ENCODE results near the gene UGT2B17. TPM values are rescaled to one million over a fixed set of nuclear protein-coding genes. Genes with fewer than 3 reads are reported as not detected.
"Not testable (repeated sequence)": the region's sequence is repeated elsewhere in the genome, so short reads cannot be mapped to it uniquely, and the experiment has no call there.

The UGT2B17 gene
- polyA plus RNA-seq, 1 donor from 2014 or later: not detected

DNA sequence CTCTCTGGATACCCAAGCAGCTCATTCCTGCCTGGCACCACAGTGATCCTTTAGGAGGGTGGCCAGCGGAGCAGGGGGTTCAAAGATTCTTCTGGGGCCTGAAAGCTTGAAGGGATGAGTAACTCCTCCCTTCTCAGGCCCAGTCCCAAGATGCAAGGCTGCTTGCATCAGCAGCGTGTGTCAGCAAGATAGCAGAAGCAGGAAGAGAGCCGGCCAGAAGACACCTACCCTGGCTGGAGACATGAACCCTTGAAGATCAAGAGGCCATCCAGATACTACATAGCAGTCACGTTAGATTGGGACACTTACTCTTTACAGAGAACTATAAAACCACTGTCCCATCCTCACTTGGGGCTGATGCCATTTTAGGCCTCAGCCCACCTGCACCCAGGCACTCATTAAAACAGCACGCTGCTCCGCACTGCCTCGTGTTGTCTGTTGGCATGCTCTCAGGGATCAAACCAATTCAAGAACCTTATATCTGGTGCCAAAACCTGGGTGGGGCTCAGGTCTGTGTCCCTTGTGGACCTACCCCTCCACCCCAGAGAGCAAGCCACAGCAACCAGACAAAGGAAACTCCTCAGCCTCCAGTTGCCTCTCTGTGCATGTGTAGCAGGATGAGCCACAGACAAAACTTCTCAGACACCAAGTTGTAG, 6.5 kb downstream of the UGT2B17 start:
- H3K9ac ChIP-seq (ENCODE audit: low read length): no peak overlapping the region
- H3F3A ChIP-seq (ENCODE audit: insufficient read depth, low read length, poor library complexity, severe bottlenecking): no peaks in the 10 kb centered on the region
- H3K4me2 ChIP-seq (ENCODE audit: low read length): no peak overlapping the region
- no peaks in the 10 kb centered on the region for H3K9me2 ChIP-seq (ENCODE audit: insufficient read depth, low read length)
- TF ChIP-seq POLR2AphosphoS5 (IDR thresholded peaks at IDR 0.05) (no peak), TAF1 (IDR thresholded peaks at IDR 0.05; ENCODE audit: low read depth) (no peak), SMC3 (conservative IDR thresholded peaks at IDR 0.05; ENCODE audit: poor library complexity) (no peak), EZH2 (IDR thresholded peaks at IDR 0.05; ENCODE audit: borderline replicate concordance, insufficient read depth, low read length, poor library complexity, severe bottlenecking) (no peak), RAD21 (conservative IDR thresholded peaks at IDR 0.05) (no peak), MXI1 (conservative IDR thresholded peaks at IDR 0.05; ENCODE audit: poor library complexity, severe bottlenecking) (no peak), EP300 (conservative IDR thresholded peaks at IDR 0.05; ENCODE audit: poor library complexity, severe bottlenecking) (no peak)
- TF ChIP-seq, protein P1, sequence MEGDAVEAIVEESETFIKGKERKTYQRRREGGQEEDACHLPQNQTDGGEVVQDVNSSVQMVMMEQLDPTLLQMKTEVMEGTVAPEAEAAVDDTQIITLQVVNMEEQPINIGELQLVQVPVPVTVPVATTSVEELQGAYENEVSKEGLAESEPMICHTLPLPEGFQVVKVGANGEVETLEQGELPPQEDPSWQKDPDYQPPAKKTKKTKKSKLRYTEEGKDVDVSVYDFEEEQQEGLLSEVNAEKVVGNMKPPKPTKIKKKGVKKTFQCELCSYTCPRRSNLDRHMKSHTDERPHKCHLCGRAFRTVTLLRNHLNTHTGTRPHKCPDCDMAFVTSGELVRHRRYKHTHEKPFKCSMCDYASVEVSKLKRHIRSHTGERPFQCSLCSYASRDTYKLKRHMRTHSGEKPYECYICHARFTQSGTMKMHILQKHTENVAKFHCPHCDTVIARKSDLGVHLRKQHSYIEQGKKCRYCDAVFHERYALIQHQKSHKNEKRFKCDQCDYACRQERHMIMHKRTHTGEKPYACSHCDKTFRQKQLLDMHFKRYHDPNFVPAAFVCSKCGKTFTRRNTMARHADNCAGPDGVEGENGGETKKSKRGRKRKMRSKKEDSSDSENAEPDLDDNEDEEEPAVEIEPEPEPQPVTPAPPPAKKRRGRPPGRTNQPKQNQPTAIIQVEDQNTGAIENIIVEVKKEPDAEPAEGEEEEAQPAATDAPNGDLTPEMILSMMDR (IDR thresholded peaks at IDR 0.05; ENCODE audit: poor library complexity, severe bottlenecking): no peak
- TF ChIP-seq, protein P2, sequence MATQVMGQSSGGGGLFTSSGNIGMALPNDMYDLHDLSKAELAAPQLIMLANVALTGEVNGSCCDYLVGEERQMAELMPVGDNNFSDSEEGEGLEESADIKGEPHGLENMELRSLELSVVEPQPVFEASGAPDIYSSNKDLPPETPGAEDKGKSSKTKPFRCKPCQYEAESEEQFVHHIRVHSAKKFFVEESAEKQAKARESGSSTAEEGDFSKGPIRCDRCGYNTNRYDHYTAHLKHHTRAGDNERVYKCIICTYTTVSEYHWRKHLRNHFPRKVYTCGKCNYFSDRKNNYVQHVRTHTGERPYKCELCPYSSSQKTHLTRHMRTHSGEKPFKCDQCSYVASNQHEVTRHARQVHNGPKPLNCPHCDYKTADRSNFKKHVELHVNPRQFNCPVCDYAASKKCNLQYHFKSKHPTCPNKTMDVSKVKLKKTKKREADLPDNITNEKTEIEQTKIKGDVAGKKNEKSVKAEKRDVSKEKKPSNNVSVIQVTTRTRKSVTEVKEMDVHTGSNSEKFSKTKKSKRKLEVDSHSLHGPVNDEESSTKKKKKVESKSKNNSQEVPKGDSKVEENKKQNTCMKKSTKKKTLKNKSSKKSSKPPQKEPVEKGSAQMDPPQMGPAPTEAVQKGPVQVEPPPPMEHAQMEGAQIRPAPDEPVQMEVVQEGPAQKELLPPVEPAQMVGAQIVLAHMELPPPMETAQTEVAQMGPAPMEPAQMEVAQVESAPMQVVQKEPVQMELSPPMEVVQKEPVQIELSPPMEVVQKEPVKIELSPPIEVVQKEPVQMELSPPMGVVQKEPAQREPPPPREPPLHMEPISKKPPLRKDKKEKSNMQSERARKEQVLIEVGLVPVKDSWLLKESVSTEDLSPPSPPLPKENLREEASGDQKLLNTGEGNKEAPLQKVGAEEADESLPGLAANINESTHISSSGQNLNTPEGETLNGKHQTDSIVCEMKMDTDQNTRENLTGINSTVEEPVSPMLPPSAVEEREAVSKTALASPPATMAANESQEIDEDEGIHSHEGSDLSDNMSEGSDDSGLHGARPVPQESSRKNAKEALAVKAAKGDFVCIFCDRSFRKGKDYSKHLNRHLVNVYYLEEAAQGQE (IDR thresholded peaks at IDR 0.05; ENCODE audit: borderline replicate concordance): no peak
- H3K4me3 ChIP-seq (ENCODE audit: low read length): no peak overlapping the region
- no peaks in the 10 kb centered on the region for H3K79me2 ChIP-seq (replicated peaks; ENCODE audit: insufficient read depth, low read length)
- no peaks in the 10 kb centered on the region for H4K20me1 ChIP-seq (ENCODE audit: insufficient read depth)
- no peak overlapping the region for H3K27ac ChIP-seq (ENCODE audit: low read length)
- no peaks in the 10 kb centered on the region for H3K9me3 ChIP-seq (ENCODE audit: low read length)
- H3K36me3 ChIP-seq (ENCODE audit: insufficient read depth, low read length): no peaks in the 10 kb centered on the region
- H2AFZ ChIP-seq (ENCODE audit: low read depth, low read length): no peak overlapping the region
- H3K27me3 ChIP-seq (ENCODE audit: insufficient read depth, low read depth, low read length): no peaks in the 10 kb centered on the region

DNA sequence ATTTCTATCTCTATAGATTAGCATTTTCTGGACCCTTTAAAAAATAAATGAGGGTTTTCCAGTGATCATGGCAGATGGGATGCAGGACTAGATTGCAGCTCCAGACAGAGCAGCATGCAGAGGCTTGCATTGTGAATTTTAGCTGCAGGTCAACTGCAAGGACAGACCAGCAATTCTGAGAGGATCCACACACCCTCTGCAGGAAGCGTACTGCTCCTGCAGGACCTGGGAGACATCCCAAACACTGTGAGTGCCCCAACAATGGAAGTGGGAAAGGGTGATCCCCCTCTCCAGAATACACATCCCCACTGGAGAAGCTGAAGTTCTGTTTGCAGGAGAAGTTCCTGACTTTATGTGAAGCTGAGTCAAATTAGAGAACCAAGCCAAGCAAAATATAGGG, 7.1 kb downstream of the UGT2B17 start:
- not testable (repeated sequence) for H3K27me3 ChIP-seq (ENCODE audit: insufficient read depth, low read depth, low read length); H3K9me3 ChIP-seq (ENCODE audit: low read length); H3K36me3 ChIP-seq (ENCODE audit: insufficient read depth, low read length); H3K9me2 ChIP-seq (ENCODE audit: insufficient read depth, low read length); H3F3A ChIP-seq (ENCODE audit: insufficient read depth, low read length, poor library complexity, severe bottlenecking); H2AFZ ChIP-seq (ENCODE audit: low read depth, low read length); H3K79me2 ChIP-seq (replicated peaks; ENCODE audit: insufficient read depth, low read length); H3K4me3 ChIP-seq (ENCODE audit: low read length); H3K9ac ChIP-seq (ENCODE audit: low read length); H3K4me2 ChIP-seq (ENCODE audit: low read length); H3K27ac ChIP-seq (ENCODE audit: low read length); H4K20me1 ChIP-seq (ENCODE audit: insufficient read depth)

DNA sequence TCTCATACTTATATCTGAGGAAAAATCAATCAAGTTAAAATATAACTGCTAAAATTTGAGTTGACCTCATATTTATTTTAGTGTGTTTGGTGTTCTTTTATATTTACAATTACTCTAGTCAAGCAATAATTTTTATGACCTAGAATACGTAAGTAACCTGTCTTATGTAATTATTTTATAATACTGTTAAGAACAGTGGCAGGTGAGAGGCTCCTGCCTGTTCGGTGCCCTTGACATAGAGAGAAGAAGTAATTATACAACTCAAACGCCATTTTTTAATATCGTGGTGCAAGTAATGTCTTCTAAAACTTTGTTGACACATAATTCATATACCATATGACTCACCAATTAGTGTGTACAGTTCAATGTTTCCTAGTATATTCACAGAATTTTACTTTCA, 7.6 kb downstream of the UGT2B17 start:
- H4K20me1 ChIP-seq (ENCODE audit: insufficient read depth); H3K9ac ChIP-seq (ENCODE audit: low read length); H3K4me2 ChIP-seq (ENCODE audit: low read length); H3K27me3 ChIP-seq (ENCODE audit: insufficient read depth, low read depth, low read length); H3K4me3 ChIP-seq (ENCODE audit: low read length); H3K36me3 ChIP-seq (ENCODE audit: insufficient read depth, low read length); H3K27ac ChIP-seq (ENCODE audit: low read length); H3K9me2 ChIP-seq (ENCODE audit: insufficient read depth, low read length); H2AFZ ChIP-seq (ENCODE audit: low read depth, low read length); H3F3A ChIP-seq (ENCODE audit: insufficient read depth, low read length, poor library complexity, severe bottlenecking); H3K79me2 ChIP-seq (replicated peaks; ENCODE audit: insufficient read depth, low read length); H3K9me3 ChIP-seq (ENCODE audit: low read length): not testable (repeated sequence)

DNA sequence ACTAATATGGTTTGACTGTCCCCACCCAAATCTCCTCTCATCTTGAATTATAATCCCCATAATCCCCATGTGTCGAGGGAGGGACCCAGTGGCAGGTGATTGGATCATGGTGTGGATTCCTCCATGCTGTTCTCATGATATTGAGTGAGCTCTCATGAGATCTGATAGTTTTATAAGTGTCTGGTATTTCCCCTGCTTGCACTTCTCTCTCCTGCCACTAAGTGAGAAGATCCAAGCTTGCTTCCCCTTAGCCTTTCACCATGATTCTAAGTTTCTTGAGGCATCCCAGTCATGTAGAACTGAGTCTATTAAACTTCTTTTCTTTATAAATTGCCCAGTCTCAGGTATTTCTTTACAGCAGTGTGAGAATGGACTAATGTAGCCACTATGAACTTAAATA, 9.8 kb downstream of the UGT2B17 start:
- H3K4me2 ChIP-seq (ENCODE audit: low read length); H3K36me3 ChIP-seq (ENCODE audit: insufficient read depth, low read length); H4K20me1 ChIP-seq (ENCODE audit: insufficient read depth); H3K9me2 ChIP-seq (ENCODE audit: insufficient read depth, low read length); H3F3A ChIP-seq (ENCODE audit: insufficient read depth, low read length, poor library complexity, severe bottlenecking); H2AFZ ChIP-seq (ENCODE audit: low read depth, low read length); H3K27me3 ChIP-seq (ENCODE audit: insufficient read depth, low read depth, low read length); H3K9me3 ChIP-seq (ENCODE audit: low read length); H3K79me2 ChIP-seq (replicated peaks; ENCODE audit: insufficient read depth, low read length); H3K4me3 ChIP-seq (ENCODE audit: low read length); H3K27ac ChIP-seq (ENCODE audit: low read length); H3K9ac ChIP-seq (ENCODE audit: low read length): not testable (repeated sequence)

DNA sequence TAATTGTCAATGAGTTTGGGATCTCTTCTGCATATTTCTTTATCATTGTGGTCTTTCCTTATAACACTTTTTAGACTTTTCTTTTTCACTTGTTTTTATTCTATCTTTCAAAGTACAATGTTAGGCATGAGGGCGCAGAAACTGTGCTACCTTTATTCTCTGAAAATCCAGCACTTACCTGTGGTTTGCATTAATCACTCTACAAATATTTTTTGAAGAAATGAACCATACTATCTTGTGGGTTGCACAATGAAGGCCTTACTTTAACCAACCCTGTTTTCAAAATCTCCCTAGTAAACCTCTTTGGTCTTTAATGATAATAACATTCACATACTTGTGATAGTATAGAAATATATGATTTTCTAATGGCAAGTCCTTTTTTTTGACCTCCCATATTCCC, 11.0 kb downstream of the UGT2B17 start:
- not testable (repeated sequence) for H2AFZ ChIP-seq (ENCODE audit: low read depth, low read length); H3K4me3 ChIP-seq (ENCODE audit: low read length); H3K27ac ChIP-seq (ENCODE audit: low read length); H3K79me2 ChIP-seq (replicated peaks; ENCODE audit: insufficient read depth, low read length); H3K9me2 ChIP-seq (ENCODE audit: insufficient read depth, low read length); H3K9ac ChIP-seq (ENCODE audit: low read length); H3K36me3 ChIP-seq (ENCODE audit: insufficient read depth, low read length); H4K20me1 ChIP-seq (ENCODE audit: insufficient read depth); H3K27me3 ChIP-seq (ENCODE audit: insufficient read depth, low read depth, low read length); H3K4me2 ChIP-seq (ENCODE audit: low read length); H3F3A ChIP-seq (ENCODE audit: insufficient read depth, low read length, poor library complexity, severe bottlenecking); H3K9me3 ChIP-seq (ENCODE audit: low read length)

Data from neural cell (in vitro differentiated cells).